KMS-11 (cell line): Measurements from ENCODE around the gene THOC1.

Experiments used
- H2AFZ ChIP-seq: fragments of 200-600 bp; sonication (generic); 2 replicates; pipeline ENCODE4 v1.6.1; 2016; ENCODE audit warnings: antibody characterized with exemption, mixed run types, low read depth
- H3K27ac ChIP-seq: fragments of 200-600 bp; sonication (generic); 2 replicates; pipeline ENCODE4 v1.6.1; 2016; ENCODE audit warnings: mild to moderate bottlenecking, mixed run types
- H3K27me3 ChIP-seq: fragments of 200-600 bp; sonication (generic); 2 replicates; pipeline ENCODE4 v1.6.1; 2017; ENCODE audit warnings: mild to moderate bottlenecking, low read depth, mixed run types, moderate library complexity; ENCODE audit not compliant: insufficient read depth
- H3K36me3 ChIP-seq: fragments of 200-600 bp; sonication (generic); 2 replicates; pipeline ENCODE4 v1.6.1; 2017; ENCODE audit warnings: mild to moderate bottlenecking, mixed run types; ENCODE audit not compliant: insufficient read depth
- H3K4me1 ChIP-seq: fragments of 200-600 bp; sonication (generic); 2 replicates; pipeline ENCODE4 v1.6.1; 2016; ENCODE audit warnings: mild to moderate bottlenecking, low read depth, mixed run types; ENCODE audit not compliant: poor library complexity, severe bottlenecking
- H3K4me2 ChIP-seq: fragments of 200-600 bp; sonication (generic); 2 replicates; pipeline ENCODE4 v1.7.0; 2016; ENCODE audit warnings: mild to moderate bottlenecking, mixed run types
- H3K4me3 ChIP-seq: fragments of 200-600 bp; sonication (generic); IDR thresholded peaks from 2 replicates; pipeline ENCODE4 v1.6.1; 2017; ENCODE audit warnings: low read depth, low read length, mixed read lengths; ENCODE audit not compliant: insufficient read depth
- H3K79me2 ChIP-seq: fragments of 200-600 bp; sonication (generic); 2 replicates; pipeline ENCODE4 v1.6.1; 2016; ENCODE audit warnings: low read depth, mixed run types; ENCODE audit not compliant: insufficient read depth
- H3K9ac ChIP-seq: fragments of 200-600 bp; sonication (generic); 2 replicates; pipeline ENCODE4 v1.6.1; 2016; ENCODE audit warnings: mild to moderate bottlenecking, mixed run types
- H4K20me1 ChIP-seq: fragments of 200-600 bp; sonication (generic); 2 replicates; pipeline ENCODE4 v1.6.1; 2016; ENCODE audit warnings: mild to moderate bottlenecking, mixed run types; ENCODE audit not compliant: insufficient read depth
- CTCF ChIP-seq: fragments of 200-600 bp; sonication (generic); conservative IDR thresholded peaks from 2 replicates; pipeline ENCODE4 v1.6.1; 2017; ENCODE audit warnings: low read depth, mild to moderate bottlenecking, antibody characterized with exemption, low read length, moderate library complexity, mixed read lengths

THOC1 gene

GRCh38 chr18:212780-213179 lies 55.1 kb downstream of the THOC1 start:
- H3K4me2 ChIP-seq: no peak overlapping the region
- H3K9ac ChIP-seq: no peak overlapping the region
- H3K27me3 ChIP-seq: no peaks in the 10 kb centered on the region
- peaks cover 26% of the 10 kb centered on the region; the same call in 1 of the 2 replicates for H3K36me3 ChIP-seq
- H2AFZ ChIP-seq: no peak overlapping the region
- H3K4me3 ChIP-seq: no peak overlapping the region
- no peaks in the 10 kb centered on the region for H3K4me1 ChIP-seq
- H3K27ac ChIP-seq: no peak overlapping the region
- TF ChIP-seq CTCF: 0 out of 2 replicates have a peak, but pooled peaks have one; percentile 4
- H3K79me2 ChIP-seq: no peaks in the 10 kb centered on the region
- H4K20me1 ChIP-seq: no peaks in the 10 kb centered on the region

- H3K27me3 ChIP-seq: no peaks in the 10 kb centered on the region
- H3K4me1 ChIP-seq: no peaks in the 10 kb centered on the region
- no peak overlapping the region for H3K4me3 ChIP-seq
- H3K36me3 ChIP-seq: peaks cover 26% of the 10 kb centered on the region; the same call in 1 of the 2 replicates
- no peak overlapping the region for H2AFZ ChIP-seq
- no peak for TF ChIP-seq CTCF
- no peaks in the 10 kb centered on the region for H4K20me1 ChIP-seq
- H3K27ac ChIP-seq: no peak overlapping the region
- no peak overlapping the region for H3K9ac ChIP-seq
- no peaks in the 10 kb centered on the region for H3K79me2 ChIP-seq
- no peak overlapping the region for H3K4me2 ChIP-seq
Observed at GRCh38 chr18:211582-211981, 56.3 kb downstream of the THOC1 start.

- Histone ChIP-seq H3K4me3 (no peak overlapping the region), H3K9ac (no peak overlapping the region), H3K4me2 (no peak overlapping the region), H3K4me1 (no peaks in the 10 kb centered on the region), H3K27me3 (no peaks in the 10 kb centered on the region), H3K79me2 (no peaks in the 10 kb centered on the region), H4K20me1 (no peaks in the 10 kb centered on the region), H2AFZ (no peak overlapping the region), H3K27ac (no peak overlapping the region), H3K36me3 (peaks cover 26% of the 10 kb centered on the region; the same call in 1 of the 2 replicates)
- no peak for TF ChIP-seq CTCF
Observed at GRCh38 chr18:210733-211132, 57.1 kb downstream of the THOC1 start.

GRCh38 chr18:210075-210474 lies 57.8 kb downstream of the THOC1 start:
- no peak overlapping the region for H3K27ac ChIP-seq
- no peaks in the 10 kb centered on the region for H3K4me1 ChIP-seq
- no peak overlapping the region for H3K4me2 ChIP-seq
- no peaks in the 10 kb centered on the region for H4K20me1 ChIP-seq
- no peaks in the 10 kb centered on the region for H3K27me3 ChIP-seq
- H2AFZ ChIP-seq: no peak overlapping the region
- H3K36me3 ChIP-seq: peaks cover 20% of the 10 kb centered on the region; the same call in 1 of the 2 replicates
- H3K79me2 ChIP-seq: no peaks in the 10 kb centered on the region
- TF ChIP-seq CTCF: no peak
- no peak overlapping the region for H3K9ac ChIP-seq
- H3K4me3 ChIP-seq: no peak overlapping the region

GRCh38 chr18:199768-200167 lies 68.1 kb downstream of the THOC1 start:
- Histone ChIP-seq H4K20me1 (no peaks in the 10 kb centered on the region), H3K27ac (no peak overlapping the region), H3K4me2 (no peak overlapping the region), H3K36me3 (peaks cover 17% of the 10 kb centered on the region; the same call in 1 of the 2 replicates), H2AFZ (no peak overlapping the region), H3K9ac (no peak overlapping the region), H3K27me3 (no peaks in the 10 kb centered on the region), H3K79me2 (no peaks in the 10 kb centered on the region; the same call in 1 of the 2 replicates), H3K4me1 (no peaks in the 10 kb centered on the region), H3K4me3 (no peak overlapping the region)
- TF ChIP-seq CTCF: no peak
